ENCODE data around the gene SLC25A13. TPM values are rescaled to one million over a fixed set of nuclear protein-coding genes. Genes with fewer than 3 reads are reported as not detected.

SLC25A13 gene
- total RNA-seq, 2 donors from 2014 or later, result 42.4 to 73.3 TPM

DNA sequence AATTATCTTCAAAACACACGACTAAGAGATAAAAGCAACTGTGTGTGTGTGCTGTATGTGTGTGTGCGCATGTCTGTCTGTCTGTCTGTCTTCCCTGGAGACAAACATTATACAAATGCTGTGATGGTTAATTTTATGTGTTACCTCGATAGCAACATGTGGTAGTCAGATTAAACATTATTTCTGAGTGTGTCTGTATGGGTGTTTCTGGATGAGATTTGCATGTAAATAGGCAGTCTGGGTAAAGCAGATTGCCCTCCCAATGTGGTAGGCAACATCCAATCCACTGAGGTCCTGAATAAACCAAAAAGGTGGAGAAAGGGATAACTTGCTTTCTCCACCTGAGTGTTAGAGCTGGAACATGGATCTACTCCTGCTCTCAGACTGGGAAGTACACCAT is 67.9 kb downstream of the SLC25A13 start:
- intact Hi-C loops (cut with DNase I, micrococcal nuclease), result no loop called here
- DNase-seq (no peak), ATAC-seq (no peak)

DNA sequence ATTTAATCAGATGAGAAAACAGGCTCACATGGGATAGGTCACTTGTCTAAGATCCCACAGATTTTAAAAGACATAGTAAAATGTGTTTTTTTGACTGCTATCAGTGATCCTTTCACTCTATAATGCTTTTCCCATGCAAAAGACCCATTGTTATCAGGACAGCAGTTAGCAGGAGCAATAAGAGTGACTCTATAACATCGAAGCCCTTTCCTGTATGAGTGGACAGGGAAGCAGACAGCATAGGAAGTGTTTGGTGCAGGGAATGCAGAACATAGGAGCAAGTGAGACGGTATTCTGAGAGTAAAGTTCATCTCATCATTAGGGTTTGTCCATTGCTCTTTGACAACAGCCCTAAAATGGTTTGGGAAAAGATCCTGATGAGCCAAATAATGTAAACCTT is 68.5 kb downstream of the SLC25A13 start:
- no peak for DNase-seq
- no peak for ATAC-seq
- intact Hi-C loops (cut with DNase I, micrococcal nuclease), result no loop called here

DNA sequence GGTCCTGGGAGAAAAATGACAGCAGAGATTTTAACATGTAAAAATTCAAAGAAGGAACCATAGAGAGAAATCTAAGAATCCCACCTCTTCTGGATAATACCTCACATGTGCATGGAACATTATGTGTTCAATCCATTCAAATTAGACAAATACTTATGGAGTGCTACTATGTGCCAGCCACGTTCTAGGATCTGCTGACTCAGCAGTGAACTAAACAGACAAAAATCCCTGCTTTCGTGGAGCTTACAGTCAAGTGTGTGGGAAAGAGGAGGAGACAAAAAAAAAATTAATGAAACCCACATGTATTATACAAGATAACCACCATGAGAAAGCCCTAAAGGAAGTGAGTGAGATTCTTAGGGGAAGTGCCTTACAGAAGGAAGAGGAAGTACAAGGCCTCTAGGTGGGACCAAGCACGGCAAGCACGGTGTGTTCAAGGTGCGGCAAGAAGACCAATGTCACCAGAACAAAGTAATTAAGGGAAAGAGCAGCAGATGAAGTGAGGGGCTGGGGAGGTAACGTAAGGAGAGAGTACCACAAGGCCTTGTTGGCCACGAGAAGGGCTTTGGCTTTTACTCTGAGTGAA is 71.0 kb downstream of the SLC25A13 start:
- intact Hi-C loops (cut with DNase I, micrococcal nuclease), result no loop called here
- no peak for ATAC-seq
- no peak for DNase-seq

DNA sequence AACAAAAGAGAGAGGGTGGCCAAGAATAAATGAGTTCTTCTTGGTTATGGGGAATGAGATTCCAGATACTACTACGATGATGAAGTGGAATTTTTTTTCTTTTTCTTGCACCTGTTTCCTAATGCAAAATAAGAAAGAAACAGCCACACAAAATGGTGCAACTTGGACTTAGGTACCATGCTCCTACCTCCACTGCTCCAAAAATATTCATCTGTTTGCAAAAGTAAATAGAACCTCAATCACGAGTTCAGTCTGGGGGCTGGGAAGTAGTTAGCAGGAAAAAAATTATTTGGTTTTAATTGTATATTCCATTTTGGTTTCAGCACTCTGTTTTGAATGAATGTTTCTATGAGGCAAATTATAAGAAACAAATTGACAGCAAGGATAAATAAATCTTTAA is 73.5 kb downstream of the SLC25A13 start:
- no peak for DNase-seq
- intact Hi-C loops (cut with DNase I, micrococcal nuclease), result no loop called here
- ATAC-seq, result no peak

DNA sequence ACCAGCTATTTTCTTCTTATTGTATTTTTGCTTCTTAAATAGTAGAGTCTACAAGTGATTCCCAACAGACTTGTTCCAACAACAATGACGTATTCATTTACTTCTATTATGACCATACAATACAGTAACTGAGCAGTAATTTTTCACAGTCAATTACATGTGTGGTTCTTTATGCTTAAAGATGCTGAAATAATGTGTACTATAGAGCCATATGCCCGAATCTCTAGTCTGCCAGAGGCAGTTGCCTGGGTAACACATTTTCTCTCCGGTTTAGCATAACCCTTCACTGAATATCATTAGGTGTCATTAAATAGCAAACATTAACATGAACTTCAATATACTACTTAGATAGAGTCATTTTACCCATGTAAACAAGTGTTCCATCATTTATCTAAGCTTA is 75.0 kb downstream of the SLC25A13 start:
- no peak for ATAC-seq
- intact Hi-C loops (cut with DNase I, micrococcal nuclease), result no loop called here
- no peak for DNase-seq

DNA sequence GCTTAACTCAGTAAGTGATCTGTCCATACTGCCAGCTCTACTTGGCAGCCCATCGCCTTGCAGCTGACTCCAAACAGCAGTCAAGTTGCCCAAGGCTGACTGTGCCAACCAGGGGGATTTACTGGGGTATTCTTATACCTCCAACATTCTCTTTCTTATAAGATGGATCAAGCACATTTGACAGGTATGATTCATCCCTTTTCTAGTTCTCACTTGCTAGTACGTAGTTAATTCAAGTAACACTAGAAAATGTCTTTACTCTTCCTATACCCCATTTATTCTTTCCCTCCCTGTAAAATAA is 77.0 kb downstream of the SLC25A13 start:
- DNase-seq (no peak), ATAC-seq (no peak)
- intact Hi-C loops (cut with DNase I, micrococcal nuclease), result no loop called here

DNA sequence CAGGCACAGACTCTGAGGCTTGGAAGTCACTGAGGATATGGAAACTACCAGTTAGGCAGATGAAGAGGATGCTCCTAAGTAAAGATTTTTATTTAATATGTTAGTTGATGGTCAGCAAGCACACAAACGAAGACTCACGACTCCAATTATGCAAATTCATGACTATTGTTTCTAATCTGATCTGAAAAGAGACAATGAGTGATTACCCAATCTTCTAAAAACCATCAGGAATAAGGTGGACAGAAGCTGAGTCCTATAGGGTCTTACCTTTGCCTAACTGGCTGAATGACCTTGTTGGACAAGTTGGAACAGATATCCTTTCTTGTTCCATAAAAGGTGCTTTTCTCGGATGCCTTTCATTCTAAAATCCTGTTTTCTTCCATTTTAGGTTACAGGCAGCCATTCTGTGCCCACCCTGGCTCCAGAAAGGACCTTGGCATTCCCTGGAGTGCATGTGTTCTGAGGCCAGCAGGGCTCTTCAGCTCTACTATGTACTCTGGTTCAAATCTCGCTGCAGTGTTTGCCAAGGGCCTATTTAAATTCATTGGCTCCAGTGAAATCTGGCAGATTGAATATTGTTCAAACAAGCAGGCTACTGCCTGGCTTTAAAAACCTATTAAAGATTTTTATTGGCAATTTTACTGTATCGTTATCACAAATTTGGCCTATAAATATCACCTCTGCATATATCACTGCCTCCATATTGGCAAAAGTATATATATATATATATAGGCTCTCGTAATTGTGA is 77.5 kb downstream of the SLC25A13 start:
- DNase-seq (no peak), ATAC-seq (no peak)
- intact Hi-C loops (cut with DNase I, micrococcal nuclease), result no loop called here

DNA sequence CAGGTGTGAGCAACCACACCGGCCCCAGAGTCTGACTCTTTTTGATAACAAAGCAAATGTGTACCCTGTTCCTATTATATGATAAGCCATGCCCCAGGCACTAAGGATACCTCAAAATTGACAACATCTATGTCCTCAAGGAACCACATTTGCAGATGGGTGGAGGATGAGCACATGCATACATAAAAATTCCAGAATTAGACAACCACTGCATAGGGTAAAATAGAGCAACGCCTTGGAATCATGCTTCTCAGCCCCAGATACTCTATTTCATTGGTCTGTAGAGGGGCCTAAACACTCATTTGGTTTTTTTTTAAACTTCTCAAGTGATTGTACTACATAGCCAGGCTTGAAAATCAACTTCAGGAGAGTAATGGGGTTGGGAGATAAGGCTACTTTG is 78.7 kb downstream of the SLC25A13 start:
- ATAC-seq (no peak), DNase-seq (no peak)
- intact Hi-C loops (cut with DNase I, micrococcal nuclease), result no loop called here

DNA sequence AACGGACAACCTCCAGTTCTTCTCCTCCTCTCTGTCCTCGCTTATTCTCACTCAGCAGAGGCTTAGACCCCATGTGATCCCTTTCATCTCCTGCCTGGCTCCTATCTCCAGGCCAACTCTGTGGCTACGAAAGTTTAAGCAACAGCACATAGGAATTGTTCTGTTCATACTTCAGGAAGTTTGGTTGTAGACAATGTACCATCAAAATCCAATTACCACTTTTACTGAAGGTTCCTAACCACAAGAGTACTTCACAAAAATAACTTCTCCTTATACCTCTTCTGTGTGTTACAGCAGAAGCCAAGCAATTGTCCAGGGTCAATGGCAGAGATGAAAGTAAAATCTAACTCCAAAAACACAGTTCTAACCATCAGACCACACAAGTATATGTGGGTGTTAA is 80.0 kb downstream of the SLC25A13 start:
- intact Hi-C loops (cut with DNase I, micrococcal nuclease), result no loop called here
- ATAC-seq (no peak), DNase-seq (no peak)

DNA sequence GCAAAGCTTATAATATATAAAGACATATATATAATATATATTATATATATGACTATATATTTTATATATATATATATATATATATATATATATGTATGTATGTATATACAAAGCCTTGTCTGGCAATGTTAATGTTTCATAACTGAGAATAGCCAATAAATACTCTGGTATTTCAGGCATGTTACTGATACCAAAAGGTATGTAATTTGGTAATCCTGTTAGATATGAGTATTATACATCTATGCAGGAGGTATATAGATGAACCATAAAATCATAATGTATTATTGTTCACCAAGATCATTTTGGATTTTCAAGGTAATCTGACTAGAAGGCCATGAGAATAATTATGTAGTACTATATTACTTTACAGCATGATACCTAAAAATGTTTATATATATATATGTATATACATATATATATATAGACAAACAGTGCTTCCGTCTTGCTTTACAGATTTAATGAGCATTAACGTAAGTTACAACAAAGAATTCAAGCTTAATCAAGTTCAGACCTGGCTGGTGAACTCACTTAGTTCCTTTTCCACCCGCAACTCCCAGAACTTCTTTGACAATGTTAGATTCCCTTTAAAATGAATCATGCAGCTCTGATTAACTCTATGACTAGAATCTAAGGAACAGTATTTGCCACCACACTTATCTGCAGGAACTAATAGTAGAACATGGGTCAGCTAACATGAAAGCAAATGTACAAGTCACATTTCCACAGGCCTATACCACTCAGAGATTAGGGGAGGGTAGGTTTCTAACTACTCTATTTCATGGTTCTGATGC is 82.7 kb downstream of the SLC25A13 start:
- ATAC-seq, result no peak
- no peak for DNase-seq
- intact Hi-C loops (cut with DNase I, micrococcal nuclease), result no loop called here

DNA sequence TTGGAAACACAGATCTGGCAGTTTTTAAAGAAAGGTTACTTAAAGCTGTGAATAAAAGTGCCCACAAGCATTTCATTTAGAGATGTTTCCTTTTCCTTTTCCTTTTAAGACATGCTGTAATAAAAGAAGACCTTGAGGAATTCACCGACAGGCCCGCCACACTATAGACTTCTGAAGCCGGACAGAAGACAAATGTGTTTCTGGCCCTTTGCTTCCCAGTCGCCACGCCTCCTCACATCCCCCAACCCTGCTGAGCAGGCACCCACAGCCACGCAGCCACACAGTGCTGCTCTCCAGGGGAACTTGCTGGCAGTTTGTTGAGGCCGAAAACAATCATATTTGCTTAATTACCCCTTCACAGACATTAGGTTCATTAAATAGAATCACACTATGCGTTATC is 83.4 kb downstream of the SLC25A13 start:
- no peak for ATAC-seq
- DNase-seq, result no peak
- intact Hi-C loops (cut with DNase I, micrococcal nuclease), result no loop called here

DNA sequence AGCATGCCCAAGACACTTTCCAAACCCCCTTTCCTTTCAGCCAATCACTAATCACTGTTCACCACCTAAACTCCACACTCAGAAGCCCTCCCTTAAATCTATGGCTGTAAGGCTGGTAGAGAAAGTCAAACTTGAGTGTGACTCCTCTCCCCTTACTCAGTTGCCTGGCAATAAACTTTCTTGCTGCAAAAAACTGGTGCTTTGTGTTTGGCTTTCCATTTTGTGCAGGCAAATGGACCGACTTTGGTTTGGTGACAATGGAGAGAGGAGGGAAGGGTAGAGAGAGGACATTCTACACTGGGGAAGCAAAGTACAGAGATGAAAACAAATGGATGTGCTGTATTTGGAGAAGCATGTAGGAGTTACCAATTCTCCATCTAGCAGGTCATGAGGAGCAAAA is 84.9 kb downstream of the SLC25A13 start:
- intact Hi-C loops (cut with DNase I, micrococcal nuclease), result no loop called here
- ATAC-seq (no peak), DNase-seq (no peak)

DNA sequence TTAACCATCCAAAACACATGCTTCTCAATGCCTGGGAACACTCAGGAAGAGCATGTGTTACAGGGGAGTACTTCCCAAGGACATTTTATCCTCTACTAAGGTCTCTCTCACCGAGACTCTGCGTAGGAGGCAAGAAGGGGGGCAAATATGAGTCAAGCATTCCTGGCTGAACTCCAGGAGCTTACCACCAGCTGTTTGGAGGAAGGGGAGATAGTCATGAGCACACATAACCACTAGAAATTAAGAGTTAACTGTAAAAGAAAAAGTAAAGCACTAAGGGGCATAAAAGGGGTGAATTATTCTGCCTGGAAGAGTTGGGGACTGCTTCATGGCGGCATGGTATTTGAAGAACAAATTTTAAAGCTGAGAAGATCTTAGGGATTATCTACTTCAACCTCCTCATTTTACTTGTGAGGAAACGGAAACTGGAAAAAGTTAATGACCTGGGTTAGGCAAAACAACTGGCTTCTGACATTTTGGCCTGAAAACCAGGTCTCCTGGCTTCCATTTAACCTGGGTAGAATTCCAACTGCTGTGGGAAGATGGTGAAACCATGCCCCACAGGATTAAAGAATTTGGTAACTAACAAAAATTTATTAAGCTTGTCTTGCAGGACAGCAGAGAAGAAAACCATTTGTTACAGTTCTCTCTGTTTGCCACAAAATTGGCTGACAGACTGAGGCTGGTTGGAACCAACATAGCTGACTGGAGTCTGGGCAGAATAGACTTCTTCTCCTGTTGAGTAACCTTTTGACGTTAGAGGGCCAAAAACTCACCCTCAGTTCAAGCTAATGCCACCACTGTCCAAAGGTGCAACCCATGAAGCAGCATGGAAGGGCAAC is 85.5 kb downstream of the SLC25A13 start:
- intact Hi-C loops (cut with DNase I, micrococcal nuclease), result no loop called here
- ATAC-seq (no peak), DNase-seq (peak; percentile 17 to 31)

DNA sequence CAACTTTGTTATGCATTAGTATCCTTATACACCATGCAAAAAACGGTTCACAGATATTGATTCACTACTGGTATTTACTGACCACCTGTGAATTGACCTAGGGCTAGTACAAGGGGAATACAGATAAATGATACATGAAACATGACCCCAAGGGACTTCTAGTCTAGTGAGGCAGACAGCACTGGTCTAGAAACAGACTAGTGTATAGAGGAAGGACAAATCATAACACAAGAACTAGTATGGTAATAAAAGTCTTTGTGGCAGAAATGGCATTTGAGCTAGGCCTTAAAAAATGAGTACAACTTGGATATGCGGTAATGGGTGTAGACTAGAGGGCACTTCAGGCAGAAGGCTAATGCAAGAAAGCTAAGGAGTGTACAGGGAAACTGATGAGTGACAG is 86.6 kb downstream of the SLC25A13 start:
- intact Hi-C loops (cut with DNase I, micrococcal nuclease), result no loop called here
- no peak for DNase-seq
- ATAC-seq, result no peak

DNA sequence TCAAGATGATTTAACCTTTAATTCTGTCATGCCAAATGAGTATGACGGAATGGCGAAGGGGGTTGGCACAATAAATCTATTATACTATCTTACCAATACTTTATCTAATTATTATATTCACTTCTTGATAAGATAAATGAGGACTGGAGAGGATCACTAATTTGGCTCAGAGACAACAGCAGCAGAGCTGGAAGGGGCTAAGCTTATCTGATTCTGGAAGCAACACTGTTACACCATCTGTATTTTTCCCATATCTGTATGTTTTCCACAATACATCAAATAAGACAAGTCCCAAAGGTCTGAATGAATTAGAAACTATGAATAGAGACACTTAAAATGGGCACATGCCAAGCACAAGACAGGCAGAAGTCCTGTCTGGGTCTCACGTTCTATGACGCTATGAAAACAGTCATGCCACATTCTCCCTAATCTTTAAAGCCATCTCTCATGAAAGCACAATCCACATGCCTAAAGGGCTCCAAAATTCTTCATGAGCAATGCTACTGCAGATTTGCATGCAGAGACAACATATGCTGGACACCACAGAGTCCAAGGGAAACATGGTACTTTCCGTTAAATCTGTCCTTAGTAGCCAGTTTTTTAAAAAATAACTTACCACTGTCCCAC is 88.3 kb downstream of the SLC25A13 start:
- intact Hi-C loops (cut with DNase I, micrococcal nuclease), result no loop called here
- DNase-seq (no peak), ATAC-seq (no peak)

DNA sequence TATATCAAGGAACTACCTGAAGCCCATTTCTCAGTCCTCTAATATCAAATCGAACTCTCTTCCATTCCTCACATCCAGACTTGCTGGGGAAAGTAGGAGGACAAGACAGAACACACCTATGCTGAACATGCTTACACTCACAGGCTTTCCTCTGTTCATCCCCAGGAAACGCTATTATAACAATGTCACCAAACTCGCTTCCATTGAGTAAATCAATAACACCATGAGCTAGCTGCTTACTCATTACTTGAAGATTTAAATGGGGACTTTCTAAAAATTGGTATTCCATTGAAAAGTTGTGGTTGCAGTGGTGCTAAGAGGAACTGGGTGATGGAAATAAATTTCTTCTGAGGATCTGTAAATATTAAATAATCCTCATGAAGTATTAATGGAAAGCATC is 88.8 kb downstream of the SLC25A13 start:
- DNase-seq, result no peak
- intact Hi-C loops (cut with DNase I, micrococcal nuclease), result no loop called here
- no peak for ATAC-seq

DNA sequence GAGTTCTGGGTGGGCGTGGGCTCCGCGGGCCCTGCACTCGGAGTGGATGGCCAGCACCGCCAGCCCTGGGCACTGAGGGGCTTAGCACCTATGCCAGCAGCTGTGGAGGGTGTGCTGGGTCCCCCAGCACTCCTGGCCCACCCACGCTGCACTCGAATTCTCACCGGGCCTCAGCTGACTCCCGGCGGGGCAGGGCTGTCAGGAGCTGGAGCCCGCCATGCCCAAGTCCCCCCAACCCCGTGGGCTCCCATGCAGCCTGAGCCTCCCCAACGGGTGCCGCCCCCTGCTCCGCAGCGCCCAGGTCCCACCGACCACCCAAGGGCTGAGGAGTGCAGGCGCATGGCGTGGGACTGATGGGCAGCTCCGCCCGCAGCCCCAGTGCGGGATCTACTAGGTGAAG is 93.1 kb downstream of the SLC25A13 start:
- intact Hi-C loops (cut with DNase I, micrococcal nuclease), result no loop called here
- ATAC-seq (no peak), DNase-seq (no peak)

DNA sequence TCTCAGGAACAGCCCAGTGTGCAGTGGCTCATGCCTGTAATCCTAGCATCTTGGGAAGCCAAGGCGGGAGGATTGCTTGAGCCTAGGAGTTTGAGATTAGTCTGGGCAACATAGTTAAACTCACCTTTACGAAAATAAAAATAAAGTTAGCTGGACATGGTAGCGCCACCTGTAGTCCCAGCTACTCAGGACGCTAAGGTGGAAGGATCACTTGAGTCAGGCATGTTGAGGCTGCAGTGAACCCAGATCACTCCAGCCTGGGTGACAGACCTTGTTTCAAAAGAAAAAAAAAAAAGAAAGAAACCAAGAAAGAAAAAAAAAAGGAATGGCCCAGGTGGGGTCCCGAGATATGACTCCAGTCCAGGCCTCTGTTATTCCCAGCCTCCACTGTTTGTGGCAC is 96.6 kb downstream of the SLC25A13 start:
- ATAC-seq, result no peak
- intact Hi-C loops (cut with DNase I, micrococcal nuclease), result no loop called here
- DNase-seq, result no peak

DNA sequence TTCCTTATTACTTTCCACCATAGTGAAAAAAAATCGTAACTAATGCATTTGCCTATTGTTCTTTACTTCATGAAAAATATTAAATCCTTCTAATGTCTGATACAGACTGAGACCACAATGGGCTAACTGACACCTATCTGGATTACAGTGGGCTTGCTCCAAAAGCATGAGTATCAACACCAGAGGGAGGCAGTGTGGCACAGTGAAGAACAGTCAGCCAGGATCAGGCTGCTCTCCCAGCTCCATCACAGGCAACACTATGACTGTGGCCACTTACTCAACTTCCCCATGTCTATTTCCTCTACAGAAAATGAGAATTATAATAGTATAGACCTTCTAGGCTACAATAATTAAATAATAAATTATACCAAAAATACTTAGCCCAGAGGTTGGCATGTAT is 97.2 kb downstream of the SLC25A13 start:
- ATAC-seq (no peak), DNase-seq (no peak)
- intact Hi-C loops (cut with DNase I, micrococcal nuclease), result no loop called here
